NCI-H187 treated with DMSO at 0.1 percent for 48 hours (cell line): ENCODE results near the gene PPIAL4G.
A peak's percentile ranks its signal among the peaks of the same experiment; 100 is the strongest.
"Not testable (repeated sequence)": the region's sequence is repeated elsewhere in the genome, so short reads cannot be mapped to it uniquely, and the experiment has no call there.

ENCODE experiments used
- DNase-seq: peaks from one replicate; lab custom pipeline; 2025; lab: John Stamatoyannopoulos, UW

The PPIAL4G gene

DNA sequence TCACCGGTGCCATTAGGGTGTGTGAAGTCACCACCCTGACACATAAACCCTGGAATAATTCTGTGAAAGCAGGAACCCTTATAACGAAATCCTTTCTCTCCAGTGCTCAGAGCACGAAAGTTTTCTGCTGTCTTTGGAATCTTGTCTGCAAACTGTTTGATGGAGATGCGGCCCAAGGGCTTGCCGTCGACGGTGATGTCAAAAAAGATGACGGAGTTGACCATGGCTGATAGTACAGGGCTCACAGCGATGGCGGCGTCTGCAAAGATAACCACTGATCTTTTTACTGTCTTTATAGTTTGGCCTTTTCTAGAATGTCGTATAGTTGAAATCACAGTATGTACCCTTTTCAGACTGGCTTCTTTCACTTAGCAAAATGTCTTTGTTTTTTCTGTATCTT, at the start of gene PPIAL4G:
Gene PPIAL4G, minus strand, starts transcription at position 274 of the 400 bp plus-strand sequence. Its CDS starts 50 bp downstream, at position 224.
- not testable (repeated sequence) for DNase-seq

DNA sequence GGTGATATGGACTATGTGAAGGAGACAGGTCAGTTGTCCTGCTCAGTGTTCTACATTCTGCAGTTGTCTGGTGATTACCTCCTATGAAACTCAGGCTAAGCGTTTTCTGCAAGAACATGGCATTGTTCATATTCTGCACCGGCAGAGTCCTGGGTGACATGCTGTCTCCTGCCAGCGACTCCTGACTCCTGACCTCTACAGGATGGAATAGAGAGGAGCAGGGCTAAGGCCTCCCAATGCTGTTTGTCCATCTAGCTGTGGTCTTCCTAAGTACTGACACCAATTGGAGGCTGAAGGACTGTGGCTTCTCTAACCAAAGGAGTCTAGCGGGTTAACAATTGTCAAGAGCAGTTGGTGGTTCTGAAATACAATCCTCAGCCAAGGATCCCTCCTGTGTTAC, 49.1 kb upstream of the PPIAL4G start:
- not testable (repeated sequence) for DNase-seq

DNA sequence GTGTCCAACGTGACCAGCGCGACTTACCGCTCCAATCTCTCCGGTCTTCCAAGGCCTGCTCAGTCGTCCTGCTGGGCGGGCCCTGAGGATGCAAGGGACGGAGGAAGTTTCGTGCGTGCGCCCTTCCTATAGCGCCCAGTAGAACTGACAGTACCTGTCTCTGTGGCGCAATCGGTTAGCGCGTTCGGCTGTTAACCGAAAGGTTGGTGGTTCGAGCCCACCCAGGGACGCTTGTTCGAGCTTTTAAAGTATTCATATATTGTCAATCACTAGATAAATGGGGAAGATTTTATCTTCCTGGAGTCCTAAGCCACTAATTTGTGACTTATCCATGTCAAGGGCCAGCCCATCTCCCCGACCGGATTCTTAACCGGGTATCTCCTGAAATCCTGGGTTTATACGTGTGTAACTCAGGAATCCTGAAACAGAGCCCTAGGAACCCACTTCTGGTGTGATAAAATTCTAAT, 46.0 kb upstream of the PPIAL4G start:
- DNase-seq = not testable (repeated sequence)

DNA sequence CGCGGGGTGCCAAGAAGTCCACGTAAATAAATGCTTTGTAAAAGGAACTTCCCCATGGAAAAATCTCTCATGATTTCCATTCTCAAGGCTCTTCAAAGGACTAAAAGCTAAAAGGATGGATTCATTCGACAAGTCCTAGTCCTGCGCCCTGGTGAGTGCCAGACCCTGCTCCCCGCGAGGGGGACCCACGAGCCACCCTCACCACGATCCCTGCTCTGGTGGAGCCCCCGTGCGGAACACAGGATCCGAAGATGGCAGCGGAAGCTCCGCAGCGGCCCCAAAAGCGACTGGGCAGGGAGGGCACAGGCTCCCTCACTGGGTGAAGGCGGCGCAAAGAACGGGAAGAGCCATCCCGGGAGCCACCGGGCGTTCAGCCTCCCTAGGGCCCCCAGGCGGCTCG, 45.5 kb upstream of the PPIAL4G start:
- DNase-seq = not testable (repeated sequence)

DNA sequence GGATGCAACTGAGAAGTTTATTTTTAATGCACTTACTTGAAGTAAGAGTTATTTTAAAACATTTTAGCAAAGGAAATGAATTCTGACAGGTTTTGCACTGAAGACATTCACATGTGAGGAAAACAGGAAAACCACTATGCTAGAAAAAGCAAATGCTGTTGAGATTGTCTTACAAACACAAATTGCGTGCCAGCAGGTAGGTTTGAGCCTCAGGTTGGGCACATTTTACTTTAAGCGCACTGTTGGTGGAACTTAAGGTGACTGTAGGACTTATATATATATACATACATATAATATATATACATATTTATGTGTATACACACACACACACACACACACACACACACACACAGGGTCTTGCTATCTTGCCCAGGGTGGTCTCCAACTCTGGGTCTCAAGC, 43.5 kb upstream of the PPIAL4G start:
- not testable (repeated sequence) for DNase-seq

DNA sequence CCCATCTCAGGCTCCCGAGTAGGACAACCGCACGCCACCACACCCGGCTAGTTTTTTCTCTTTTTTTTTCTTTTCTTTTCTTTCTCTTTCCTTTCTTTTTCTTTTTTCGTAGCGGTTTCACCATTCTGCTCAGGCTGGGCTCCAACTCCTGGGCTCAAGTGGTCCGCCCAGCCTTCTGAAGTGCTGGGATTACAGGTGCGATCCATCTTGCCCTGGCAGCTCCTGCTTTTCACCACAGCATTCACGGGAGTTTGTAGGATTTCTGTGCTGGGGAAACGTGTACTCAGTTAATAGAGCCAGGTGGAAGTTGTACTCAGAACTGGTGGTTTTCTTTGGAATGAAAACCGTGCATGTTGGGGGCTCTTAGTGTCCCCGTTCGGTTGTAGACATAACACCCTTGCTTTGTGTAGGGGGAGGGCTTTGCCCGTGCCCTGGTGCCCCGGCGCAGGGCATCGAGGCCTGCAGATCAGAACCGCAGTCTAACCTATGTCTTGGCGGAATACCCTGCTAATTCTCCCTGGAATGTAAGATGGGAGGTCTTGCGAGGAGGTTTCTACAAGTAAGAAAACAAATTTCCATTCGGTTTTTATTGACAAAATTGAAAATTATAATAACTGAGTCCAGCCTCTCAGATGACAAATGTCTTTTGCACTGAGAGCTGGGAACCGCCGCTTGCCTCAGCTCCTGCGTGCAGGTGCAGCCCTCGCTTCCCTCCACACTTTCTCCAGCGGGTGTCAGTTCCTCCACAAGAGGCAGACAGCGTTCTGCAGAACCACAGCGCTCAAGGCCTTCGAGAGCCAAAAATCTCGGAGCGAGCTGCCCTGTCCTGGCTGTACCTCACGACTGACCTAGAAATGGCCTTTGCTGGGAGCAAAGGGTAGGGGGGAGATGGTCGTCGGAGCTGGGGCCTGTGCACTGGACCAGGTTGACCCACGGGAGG, 40.4 kb upstream of the PPIAL4G start:
- DNase-seq = not testable (repeated sequence)

DNA sequence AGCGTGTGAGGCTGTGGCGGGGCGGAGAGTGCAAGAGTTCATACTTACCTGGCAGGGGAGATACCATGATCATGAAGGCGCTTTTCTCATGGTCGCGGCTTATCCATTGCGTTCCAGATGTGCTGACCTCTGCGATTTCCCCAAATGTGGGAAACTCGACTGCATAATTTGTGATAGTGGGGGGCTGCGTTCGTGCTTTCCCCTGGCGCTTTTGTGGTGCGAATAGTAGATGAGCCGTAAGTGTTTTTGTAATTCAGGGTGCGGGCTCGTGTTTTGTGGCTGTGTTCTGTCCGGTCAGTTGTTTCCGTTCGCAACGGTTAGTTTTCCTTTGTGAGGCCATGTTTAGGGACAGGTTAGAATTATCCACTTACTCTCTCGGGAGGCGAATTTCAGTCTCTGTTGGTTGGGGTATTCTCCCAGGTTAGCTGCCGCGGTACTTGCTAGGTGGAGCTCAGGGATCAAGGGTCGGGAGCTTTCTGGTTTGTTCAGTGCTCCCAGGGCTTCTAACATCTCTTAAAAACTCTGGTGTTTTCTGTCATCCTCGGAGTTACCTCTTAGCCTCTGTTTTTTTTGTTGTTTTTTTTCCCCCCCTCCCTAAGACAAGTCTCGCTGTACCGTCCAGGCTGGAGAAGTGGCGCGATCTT, 39.6 kb upstream of the PPIAL4G start:
- DNase-seq = peak; percentile 95

DNA sequence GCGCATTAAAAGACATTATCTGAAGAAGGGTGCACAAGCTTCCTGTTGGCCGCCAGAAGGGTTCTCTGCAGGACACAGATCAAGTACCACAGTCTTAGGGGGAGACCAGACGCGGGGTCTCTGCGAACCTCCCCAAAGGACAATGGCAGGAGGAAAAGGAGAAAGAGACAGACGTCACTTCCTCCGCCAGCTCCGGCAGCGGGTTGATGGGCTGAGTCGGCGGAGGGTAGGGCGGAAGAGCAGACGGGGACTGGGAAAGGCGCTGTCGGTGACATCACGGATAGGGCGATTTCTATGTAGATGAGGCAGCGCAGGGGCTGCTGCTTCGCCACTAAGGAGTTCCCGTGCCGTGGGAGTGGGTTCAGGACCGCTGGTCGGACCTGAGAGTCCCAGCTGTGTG, 39.0 kb upstream of the PPIAL4G start:
- peak; percentile 90 for DNase-seq

DNA sequence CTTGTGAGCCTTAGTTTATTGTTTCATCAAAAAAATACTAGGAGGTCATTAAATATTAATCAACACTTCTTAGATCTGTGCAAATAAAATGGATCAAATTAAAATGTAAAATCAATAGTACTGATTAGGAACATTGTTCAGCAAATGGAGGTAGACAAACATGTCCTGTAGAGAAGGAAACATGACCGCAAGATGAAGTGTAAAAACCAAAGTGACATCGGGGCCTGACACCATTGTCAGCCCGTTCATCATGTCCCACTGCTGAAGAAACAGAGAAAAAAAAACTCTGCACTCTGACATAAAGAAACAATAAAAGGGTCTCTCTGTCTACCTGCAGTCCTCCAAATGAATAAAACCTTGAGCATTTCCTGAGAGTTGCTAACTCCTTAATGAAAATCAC, 31.2 kb upstream of the PPIAL4G start:
- DNase-seq = not testable (repeated sequence)

DNA sequence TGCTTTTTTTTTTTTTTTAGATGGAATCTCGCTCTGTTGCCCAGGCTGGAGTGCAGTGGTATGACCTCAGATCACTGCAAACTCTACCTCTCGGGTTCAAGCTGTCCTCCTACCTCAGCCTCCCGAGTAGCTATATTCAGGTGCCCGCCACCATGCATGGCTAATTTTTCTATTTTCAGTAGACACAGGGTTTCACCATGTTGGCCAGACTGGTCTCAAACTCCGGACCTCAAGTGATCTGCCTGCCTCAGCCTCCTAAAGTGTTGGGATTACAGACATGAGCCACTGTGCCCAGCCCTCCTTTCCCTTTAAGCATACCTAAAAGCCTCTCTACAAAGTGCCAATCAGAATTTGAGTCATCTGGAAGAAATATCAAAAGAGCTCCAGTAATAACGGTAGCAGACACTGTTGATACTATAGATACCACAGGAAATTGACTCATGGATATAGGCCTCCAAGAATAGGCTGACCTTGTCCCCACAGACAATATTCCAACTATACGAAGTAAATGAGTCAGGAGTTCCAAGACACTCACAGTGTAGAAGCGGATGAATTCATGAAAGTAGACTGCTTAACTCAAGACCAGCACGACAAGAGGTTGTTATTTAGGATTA, 29.6 kb upstream of the PPIAL4G start:
- DNase-seq = not testable (repeated sequence)

DNA sequence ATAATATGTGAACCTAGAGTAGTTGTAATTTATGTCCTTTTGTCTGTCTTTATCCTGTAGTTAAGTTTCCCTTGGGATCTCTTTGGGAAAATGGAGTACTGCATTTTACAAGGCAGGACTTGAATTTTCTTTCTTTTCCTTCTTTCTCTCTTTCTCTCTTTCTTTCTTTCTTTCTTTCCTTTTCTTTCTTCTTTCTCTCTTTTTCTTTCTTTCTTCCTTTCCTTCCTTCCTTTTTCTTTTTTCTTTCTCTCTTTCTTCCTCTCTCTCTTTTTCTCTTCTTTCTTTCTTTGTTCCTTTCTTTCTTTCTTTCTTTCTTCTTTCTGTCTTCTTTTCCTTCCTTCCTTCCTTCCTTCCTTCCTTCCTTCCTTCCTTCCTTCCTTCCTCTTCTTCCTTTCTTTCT, 10.8 kb upstream of the PPIAL4G start:
- not testable (repeated sequence) for DNase-seq

DNA sequence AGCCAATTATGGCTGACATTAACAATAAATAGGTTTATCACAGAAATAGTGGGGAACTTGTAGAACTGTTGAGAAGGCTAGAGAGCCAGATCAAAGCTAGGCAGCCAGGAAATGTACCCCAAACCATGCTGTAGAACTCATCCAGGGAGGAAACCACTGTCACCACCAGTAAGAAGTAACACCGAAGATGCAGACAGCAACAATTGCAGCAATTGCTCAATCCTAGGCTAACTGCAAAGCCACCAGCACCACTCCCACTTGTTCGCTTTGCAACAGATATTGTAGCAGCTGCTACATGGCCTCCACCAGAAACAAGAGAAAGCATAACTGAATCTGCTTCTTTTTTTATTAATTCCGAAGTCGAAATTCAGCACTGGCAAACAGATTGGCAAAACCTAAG, 2.0 kb downstream of the PPIAL4G start:
- not testable (repeated sequence) for DNase-seq

DNA sequence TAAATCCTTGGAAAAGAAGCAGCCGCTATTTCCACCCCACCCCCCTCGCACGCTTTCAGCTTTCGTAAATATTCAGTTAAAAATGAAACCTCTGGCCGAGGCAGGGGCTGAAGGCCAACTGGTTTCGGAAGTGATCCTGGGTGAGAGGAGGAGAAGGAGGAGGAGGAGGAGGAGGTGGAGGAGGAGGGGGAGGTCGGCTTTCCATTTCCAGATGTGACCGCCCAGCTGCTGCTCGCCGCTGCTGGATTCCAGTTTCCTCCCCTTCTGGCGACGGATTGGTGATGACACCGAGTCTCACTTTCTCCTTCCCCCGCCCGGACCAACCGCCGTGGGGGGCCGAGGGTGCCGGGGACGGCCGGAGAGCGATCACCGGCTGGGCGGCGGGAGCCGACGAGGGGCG, 23.4 kb downstream of the PPIAL4G start:
- not testable (repeated sequence) for DNase-seq

DNA sequence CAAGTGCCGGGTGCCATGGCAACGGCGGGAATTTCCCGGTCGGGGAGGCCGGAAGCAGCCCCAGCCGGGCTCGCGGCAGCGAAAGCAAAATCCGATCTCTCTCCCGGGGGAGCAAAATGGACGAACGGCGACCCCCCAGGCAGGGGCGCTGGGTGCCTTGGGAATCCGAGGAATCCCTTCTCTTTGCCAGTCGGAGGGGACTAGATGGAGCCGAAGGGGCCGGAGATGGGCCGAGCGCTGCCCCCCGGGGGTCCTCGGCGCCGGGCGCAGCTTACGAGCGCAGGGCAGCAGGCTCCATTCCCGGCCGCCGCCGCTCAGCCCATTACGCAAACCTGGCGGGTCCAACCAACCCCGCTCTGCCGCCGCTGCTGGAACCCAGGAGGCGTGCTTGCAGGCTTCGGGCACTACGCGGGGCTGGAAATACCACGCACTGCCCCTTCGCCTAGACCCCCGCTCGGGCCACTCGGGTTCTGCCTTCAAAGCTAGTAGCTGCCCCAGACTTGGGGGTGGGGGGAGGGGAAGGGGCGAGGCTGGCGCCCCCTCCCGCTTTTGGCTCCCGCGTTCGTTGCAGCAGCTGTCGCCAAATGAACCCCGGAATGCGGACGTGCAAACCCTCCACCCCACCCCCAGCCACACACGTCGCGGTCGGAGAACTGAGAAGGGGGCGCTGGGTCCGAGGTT, 24.1 kb downstream of the PPIAL4G start:
- not testable (repeated sequence) for DNase-seq

DNA sequence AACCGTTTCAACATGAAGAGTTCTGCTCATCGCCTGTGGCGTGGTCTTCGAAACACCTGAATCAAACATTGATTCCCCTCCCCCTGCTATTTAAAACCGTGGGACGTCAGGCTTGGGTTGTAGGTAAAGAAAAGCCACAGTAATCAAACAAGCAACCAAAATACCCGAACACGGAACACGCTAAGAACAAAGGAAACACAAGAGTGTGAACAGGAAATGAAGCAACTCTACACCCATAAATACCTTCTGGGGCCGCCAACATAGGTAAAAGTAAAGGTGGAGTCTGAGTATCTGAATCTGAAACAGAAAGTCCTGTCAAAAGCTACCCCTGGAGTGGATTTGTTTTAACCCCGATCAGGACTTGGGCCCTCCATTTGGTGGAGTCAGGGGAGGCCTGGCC, 24.7 kb downstream of the PPIAL4G start:
- not testable (repeated sequence) for DNase-seq

DNA sequence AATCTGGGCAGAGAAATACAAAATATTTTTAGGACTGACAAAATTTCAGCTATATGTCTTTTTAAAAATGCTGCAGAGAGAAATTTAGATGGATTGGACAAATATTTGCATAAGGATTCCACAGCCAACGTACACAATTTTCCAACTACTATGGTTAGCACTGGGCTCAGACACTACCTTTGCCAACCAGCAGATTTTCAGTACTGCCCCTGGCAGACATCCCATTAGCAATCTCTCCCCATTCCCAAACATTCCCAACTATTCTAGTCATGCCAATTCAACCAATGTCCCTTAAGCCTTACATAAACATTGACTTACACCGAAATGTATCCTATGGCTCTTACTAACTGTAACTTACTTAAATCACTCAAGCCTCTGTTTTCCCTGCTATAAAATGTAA, 30.3 kb downstream of the PPIAL4G start:
- DNase-seq = not testable (repeated sequence)

DNA sequence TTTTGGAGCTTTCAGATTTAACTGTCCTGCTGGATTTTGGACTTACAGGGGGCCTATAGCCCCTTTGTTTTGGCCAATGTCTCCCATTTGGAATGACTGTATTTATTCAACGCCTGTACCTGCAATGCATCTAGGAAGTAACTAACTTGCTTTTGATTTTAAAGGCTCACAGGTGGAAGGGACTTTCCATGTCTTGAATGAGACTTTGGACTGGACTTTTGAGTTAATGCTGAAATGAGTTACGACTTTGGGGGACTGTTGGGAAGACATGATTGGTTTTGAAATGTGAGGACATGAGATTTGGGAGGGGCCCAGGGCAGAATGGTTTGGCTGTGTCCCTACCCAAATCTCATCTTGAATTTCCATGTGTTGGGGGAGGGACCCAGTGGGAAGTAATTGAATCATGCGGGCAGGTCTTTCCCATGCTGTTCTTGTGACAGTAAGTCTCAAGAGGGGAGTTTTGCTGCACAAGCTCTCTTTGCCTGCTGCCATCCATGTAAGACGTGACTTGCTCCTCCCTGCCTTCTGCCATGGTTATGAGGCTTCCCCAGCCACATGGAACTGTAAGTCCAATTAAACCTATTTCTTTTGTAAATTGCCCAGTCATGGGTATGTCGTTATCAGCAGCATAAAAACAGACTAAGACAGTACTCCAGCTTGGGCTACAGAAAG, 43.3 kb downstream of the PPIAL4G start:
- DNase-seq = not testable (repeated sequence)

DNA sequence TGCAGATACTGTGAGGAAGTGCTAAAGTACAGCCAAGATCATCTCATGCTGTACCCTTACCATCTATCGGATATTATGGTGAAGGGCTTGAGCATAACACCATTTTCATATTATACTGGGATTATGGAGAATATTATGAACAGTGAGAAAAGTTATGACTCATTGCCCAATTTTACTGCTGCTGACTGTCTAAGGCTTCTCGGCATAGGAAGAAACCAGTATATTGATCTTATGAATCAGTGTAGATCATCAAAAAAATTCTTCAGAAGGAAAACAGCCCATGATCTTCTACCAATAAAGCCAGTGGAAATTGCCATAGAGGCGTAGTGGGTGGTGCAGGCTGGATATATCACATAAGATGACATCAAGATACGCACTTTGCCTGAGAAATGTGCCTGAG, 47.7 kb downstream of the PPIAL4G start:
- DNase-seq = no peak

DNA sequence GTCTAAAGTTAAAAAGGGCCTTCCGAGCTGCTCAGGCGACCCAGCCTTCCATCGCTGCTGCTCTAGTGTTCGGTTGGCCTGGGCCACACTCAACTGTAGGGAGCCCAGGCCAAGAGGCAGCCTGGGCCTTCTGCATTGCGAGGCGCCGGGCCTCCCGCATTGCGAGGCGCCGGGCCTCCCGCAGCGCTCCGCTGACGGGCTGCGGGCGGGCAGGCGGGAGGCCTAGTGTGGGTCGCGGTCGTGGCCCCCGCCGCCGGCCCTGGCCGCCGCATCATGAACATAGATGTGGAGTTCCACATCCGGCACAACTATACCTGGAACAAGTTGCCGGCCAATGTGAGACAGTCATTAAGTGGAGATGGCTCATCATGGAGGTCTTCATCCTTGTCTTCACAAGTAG, 48.3 kb downstream of the PPIAL4G start:
- no peak for DNase-seq

DNA sequence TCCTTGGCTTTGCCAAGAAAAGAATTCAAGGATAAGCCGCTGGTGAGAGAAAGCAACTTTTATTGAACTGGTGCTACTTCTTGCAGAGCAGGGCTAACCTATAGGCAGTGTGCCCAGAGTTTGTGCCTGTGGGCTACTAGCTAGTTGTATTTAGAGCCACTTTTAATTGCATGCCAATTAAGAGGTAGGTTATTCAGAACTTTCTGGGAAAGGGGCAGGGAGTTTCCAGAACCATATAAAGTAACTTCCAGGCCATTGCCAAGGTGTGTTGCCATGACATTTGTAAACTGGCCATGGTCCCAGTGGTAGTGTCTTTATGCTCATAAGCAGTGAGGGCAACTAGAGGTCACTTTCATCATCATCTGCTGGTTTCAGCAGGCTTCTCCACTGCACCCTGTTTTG, 50.2 kb downstream of the PPIAL4G start:
- not testable (repeated sequence) for DNase-seq
